HL-60/S4 treated with retinoic acid at 250 ng/mL for 4 days and 3 days (cell line): ENCODE measurements around the gene ARHGEF28.

Source experiments
- in situ Hi-C: fragments of 300-500 bp; cut with MboI; formaldehyde crosslinking; loops from 2 replicates; pipeline ENCODE4 v1.7.0; 2022; ENCODE audit warnings: low sequenced_read_pairs

Gene ARHGEF28

DNA sequence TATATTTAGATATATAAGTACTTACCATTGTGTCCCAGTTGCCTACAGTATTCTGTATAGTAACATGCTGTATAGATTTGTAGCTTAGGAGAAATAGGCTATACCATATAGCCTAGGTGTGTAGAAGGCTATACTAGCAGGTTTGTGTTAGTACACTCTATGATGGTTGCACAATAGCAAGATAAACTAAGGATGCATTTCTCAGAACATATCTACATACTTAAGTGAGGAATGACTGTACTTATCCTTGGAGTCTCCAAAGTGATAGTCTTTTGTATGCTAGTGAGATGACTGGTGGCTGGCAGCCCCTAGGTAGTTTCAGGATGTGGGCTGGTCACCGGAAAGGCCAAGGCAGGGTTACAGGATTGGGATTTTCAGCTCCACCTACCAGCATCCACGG, 208.7 kb downstream of the ARHGEF28 start:
- in situ Hi-C loops, result no loop called here

DNA sequence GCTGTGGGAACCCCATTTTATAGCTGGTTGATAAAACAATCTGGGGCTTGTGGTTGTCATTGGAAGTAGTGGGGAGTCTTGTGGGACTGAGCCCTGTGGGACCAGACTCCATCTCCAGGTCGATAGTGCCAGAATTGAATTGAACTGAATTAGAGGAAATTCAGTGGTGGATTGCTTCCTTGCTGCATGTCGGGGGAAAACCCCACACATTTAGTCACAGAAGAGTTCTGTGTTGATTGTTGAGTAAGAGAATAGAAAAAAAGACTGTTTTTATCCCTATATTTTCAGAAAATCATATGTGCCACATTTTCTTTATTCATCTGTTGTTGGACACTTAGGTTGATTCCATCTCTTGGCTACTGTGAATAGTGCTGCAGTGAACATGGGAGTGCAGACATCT, 209.7 kb downstream of the ARHGEF28 start:
- in situ Hi-C loops, result no loop called here

GRCh38 chr5:73836607-73837006, 210.6 kb downstream of the ARHGEF28 start:
- in situ Hi-C loops, result no loop called here

- in situ Hi-C loops, result no loop called here
Observed at GRCh38 chr5:73838901-73839300, 212.9 kb downstream of the ARHGEF28 start.

DNA sequence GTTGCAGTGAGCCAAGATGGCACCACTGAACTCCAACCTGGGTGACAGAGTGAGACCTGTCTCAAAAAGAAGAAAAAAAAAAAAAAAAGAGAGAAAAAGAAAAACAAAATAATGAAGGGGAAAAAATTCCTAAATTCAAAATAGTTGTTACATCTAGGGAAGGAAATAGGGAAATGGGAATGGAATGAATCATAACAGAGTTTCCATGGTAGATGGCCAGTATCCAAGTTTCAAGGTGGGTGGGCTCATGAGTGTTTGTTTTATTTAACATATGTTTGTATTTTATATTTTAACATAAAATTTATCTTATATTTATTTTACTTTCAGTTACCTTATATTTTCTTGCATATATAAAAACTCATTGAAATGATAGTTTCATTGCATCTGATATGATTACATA, 215.6 kb downstream of the ARHGEF28 start:
- in situ Hi-C loops, result no loop called here

GRCh38 chr5:73844165-73844564, 218.2 kb downstream of the ARHGEF28 start:
- in situ Hi-C loops, result no loop called here

DNA sequence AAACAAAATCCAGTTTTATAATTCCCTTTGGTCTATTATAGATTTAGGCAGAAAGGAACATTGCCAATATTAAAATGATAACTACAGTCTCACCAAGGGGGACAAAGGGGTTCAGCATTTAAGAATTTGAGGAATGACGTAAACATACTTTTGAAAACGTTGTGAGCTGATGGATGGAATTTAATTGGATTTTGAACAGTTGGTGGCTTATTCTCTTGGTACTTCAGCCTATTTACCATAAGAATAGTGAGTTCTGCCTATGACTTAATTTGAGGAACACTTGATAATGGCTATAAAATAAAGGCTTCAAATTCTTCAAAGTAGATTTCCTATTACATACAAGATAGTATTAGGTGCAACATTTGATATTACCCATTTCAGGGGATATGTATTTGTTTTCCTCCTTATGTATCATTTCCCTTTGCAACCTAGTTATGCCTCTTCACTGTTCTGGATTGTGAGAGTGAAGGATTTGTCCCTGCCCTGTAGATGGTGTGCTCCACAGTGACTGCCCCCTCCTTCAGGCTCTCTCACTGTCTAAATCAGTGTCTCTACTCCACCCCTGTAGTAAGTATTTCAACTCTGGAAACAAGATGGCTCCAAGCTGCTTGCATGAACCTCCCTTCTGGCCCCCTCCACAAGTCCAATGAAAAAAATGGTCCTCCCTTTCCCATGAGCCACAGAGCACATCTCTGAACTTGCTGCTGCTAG, 225.6 kb downstream of the ARHGEF28 start:
- in situ Hi-C loops, result no loop called here

DNA sequence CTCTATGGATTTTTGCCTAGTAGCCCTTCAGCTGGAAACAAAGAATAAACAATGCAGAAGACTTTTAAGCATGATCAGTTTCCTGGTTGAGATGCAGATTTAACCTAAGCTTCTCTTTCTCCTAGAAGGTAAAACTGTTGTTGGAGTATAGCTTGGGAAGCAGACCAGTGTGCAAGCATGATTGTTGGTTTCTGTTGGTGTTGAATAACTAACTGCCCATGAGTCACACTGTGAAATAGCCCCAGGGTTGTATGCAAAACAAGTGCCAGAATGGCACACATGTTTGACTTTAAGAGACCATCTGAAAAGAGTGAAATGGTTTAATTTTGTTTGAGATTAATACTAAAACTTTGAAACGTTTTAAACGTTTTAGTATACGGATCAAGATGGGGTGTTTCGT, 227.1 kb downstream of the ARHGEF28 start:
- in situ Hi-C loops, result no loop called here

GRCh38 chr5:73856997-73857396, 231.0 kb downstream of the ARHGEF28 start:
- in situ Hi-C loops, result no loop called here

- in situ Hi-C loops, result no loop called here
Observed at GRCh38 chr5:73857446-73857845, 231.4 kb downstream of the ARHGEF28 start.

DNA sequence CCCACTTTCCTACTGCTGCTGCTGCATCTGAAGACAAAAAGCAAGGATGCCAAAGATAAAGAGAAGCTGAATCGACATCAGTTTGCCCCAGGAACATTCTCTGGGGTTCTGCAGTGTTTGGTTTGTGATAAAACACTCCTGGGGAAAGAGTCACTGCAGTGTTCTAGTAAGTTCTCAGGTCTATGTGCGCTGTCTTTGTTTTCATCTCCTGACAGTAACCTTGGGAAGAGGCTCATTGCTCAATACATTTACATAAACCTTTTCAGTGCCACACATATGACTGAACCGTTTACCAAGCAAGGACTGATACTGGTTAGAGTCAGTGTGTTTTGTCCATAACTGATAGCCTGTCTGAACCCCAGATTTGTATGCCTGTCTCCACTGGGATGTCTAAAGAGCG, 232.1 kb downstream of the ARHGEF28 start:
- in situ Hi-C loops, result no loop called here

DNA sequence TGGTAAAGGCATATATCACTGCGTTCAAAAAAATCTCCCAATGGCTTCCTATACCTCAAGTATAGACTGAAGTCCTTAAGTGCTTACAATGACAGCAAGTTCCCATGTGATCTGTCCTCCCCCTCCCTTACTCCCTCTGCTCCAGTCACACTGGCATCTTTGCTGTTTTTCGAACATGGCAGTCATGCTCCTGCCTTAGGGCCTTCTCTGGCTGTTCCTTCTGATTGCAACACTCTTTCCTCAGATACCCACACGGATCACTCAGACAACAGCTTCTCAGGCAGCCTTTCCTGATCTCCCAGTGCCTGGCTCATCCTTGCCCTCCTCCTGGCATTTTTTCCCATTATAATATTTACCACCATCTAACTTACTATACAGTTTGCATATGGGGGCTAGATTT, 232.8 kb downstream of the ARHGEF28 start:
- in situ Hi-C loops, result no loop called here

GRCh38 chr5:73859696-73860095, 233.7 kb downstream of the ARHGEF28 start:
- in situ Hi-C loops, result no loop called here

DNA sequence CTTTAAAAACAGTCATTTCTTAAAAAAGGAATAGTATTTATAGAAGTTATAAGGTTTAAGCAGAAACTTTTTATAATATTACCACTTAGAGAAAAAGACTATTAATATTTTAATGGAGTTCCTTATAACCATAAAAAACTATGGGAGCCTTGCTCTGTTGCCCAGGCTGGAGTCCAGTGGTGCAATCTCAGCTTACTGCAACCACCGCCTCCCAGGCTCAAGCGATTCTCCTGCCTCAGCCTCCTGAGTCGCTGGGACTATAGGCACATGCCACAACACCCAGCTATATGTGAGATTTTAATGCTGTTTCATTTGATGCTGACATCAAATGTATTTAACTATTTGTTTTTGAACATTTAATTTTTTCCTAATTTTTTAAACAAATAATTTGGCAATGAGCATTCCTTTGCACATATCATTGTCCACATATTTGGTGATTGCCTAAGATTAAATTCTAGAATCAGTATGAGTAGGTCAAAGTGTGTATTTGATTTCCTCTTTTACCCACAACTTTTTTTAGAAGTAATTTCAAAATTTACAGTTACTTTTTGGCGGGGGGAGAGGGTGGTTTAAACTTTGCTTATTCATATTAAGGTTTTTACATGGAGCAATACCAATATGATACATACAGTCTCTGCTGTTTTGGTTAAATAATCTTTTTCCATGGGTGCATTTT, 235.5 kb downstream of the ARHGEF28 start:
- in situ Hi-C loops, result no loop called here

DNA sequence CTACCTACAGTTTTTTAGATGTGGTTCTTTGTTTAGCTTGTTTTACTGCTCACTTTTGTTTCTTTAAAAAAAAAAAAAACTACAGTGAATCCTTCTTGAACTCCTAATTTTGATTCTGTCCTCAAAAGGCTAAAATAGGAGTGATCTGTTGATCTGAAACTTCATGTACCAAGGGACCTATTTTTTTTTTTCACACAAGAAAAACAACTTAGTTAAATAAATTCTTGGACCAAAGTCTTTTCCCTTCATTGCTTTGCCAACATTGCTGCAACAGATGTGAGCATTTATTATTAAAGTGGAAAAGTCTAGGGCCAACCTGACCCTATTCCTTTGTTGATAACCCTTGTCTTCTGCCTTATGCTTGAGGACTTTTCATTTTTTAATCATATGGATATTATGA, 236.8 kb downstream of the ARHGEF28 start:
- in situ Hi-C loops, result no loop called here

DNA sequence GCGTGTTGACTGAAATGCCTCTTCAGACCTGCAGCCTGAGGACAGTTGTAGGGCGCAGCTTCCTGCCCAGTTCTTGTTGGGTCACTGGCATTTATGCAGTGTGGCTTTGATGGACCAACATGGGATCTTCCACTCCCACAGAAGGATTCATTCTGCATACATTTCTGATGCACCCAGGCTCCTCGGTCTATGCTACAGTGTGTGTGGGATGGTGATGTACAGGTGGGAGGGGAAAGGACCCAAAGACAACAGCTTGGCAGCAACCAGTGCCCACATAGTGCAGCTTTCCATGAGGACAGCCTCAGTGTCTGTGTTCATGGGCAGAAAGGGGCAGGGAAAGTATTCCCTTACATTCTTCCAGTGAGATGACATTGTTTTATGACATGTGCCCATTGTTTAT, 237.9 kb downstream of the ARHGEF28 start:
- in situ Hi-C loops, result no loop called here

- in situ Hi-C loops, result no loop called here
Observed at GRCh38 chr5:73865315-73865714, 239.3 kb downstream of the ARHGEF28 start.

DNA sequence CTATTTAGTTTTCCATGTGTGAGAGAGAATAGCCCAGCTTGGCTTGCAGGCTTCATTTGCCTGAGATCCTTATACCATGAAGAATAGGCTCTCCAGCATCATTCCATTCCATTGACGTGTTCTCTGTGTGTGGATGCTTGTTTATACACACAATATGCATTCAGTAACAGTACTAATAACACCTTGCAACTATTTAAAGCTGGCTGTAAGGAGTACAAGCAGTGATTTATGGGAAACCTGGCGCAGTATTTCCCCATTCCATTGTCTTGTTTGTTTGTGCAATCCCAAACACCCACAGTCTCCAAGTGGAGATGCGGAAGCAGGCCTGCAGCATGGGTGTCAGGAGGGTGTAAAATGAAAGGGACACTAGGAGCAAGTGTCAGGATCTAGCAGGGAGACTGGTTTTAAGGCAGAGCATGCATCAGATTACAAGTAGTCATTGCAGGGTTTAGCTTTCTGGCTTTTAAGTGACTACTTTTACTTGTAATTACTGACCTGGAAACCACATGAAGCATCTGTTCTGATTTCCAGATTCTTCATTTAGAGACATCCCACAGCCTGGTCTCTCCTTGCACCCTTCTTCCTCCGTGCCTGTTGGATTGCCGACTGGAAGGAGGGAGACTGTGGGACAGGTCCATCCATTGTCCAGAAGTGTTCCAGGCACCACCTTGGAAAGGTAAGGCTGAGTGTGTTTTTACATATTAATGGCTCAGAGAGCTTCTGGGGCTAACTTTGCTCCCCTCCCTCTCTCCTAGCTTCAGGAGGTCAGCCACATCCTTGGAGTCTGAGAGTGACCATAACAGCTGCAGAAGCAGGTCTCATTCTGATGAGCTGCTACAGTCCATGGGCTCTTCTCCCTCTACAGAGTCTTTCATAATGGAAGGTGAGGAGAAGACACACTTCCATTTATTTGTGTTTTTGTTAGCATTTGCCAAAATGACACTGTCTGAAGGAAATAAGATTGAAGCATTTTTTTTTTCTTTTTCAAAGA, 241.6 kb downstream of the ARHGEF28 start:
- in situ Hi-C loops, result no loop called here

- in situ Hi-C loops, result no loop called here
Observed at GRCh38 chr5:73883646-73884045, 257.6 kb downstream of the ARHGEF28 start.

GRCh38 chr5:73887688-73888087, 261.7 kb downstream of the ARHGEF28 start:
- in situ Hi-C loops, result no loop called here

DNA sequence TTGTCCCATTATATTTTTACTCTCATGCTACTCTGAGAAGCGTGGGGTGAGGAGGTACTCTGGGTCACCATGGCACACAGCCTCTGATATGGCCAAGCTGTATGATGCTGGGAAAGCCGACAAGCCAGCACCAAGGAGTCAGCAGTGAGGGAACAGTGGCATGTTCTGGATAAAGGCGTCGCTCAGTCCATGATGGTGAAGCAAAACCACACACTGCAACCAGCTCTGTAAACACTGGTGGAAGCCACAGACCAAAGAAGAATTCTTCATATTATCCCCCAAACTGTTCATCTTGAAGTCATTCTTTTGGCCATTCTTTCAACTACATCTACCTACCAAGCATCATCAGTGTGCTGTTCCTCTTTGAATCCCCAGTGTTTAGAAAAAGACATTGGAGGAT, 264.6 kb downstream of the ARHGEF28 start:
- in situ Hi-C loops, result loop anchor here (10.0 kb wide), 1 partner anchor 754 kb away; the partner anchor contains the start of gene ENC1
